Tibial nerve (tissue), 4 donors: ENCODE measurements around the gene DAD1. TPM values are rescaled to one million over a fixed set of nuclear protein-coding genes. Genes with fewer than 3 reads are reported as not detected.
"Not testable (repeated sequence)": the region's sequence is repeated elsewhere in the genome, so short reads cannot be mapped to it uniquely, and the experiment has no call there.

Source experiments
- DNase-seq, 2 donors: peaks; one replicate each; pipeline ENCODE4 v3.0.0-alpha.2; 2019; ENCODE audit warnings: low spot score in 2 of 2
- H3K27ac ChIP-seq, 4 donors: fragments of 200-600 bp; sonication (generic) in 3 of 4; one replicate each; pipeline ENCODE4 v1.5.1; 2017 to 2019; ENCODE audit warnings: mild to moderate bottlenecking in 1 of 4
- H3K27me3 ChIP-seq, 2 donors: fragments of 200-600 bp; sonication (generic) in 1 of 2; one replicate each; pipeline versions ENCODE4 v1.5.1 to v1.6.0; 2017 to 2019
- H3K36me3 ChIP-seq, 3 donors: fragments of 200-600 bp; sonication (generic); one replicate each; pipeline ENCODE4 v1.5.1; 2018 to 2019
- H3K4me1 ChIP-seq, 4 donors: fragments of 200-600 bp; sonication (generic) in 3 of 4; one replicate each; pipeline ENCODE4 v1.5.1; 2017 to 2019
- H3K4me3 ChIP-seq, 4 donors: fragments of 200-600 bp; sonication (generic) in 3 of 4; one replicate each; pipeline ENCODE4 v1.5.1; 2017 to 2019; ENCODE audit warnings: mild to moderate bottlenecking in 1 of 4, moderate library complexity in 1 of 4
- H3K9me3 ChIP-seq, 4 donors: fragments of 200-600 bp; sonication (generic) in 3 of 4; one replicate each; pipeline ENCODE4 v1.5.1; 2017 to 2019
- EP300 ChIP-seq, 2 donors: sonication (generic); formaldehyde crosslinking; IDR thresholded peaks; one replicate each; pipeline ENCODE4 v1.6.1; 2017; ENCODE audit warnings: antibody characterized with exemption in 2 of 2, mild to moderate bottlenecking in 1 of 2
- POLR2A ChIP-seq, 2 donors: fragments of 450-650 bp; IDR thresholded peaks; one replicate each; pipeline ENCODE4 v1.6.1; 2017; ENCODE audit warnings: antibody characterized with exemption in 2 of 2, mild to moderate bottlenecking in 2 of 2, moderate library complexity in 2 of 2
- WGBS, 2 donors: methylation state at CpG; one replicate each; pipeline ENCODE4 v1.1.5; 2018; 5-methylcytosine and 5-hydroxymethylcytosine counted together
- total RNA-seq, 4 donors: library from RNA; depleted of rRNA; stranded (reverse); fragments of >200 nt; gene quantifications; one replicate each; pipeline ENCODE4 v1.1.0, GENCODE V29; 2016
- TF ChIP-seq, protein P1 (sequence below), 5 experiments: fragments of 200-600 bp in 3 of 5; fragments of 450-650 bp in 2 of 5; sonication (generic) in 3 of 5; IDR thresholded peaks; one replicate each; pipeline ENCODE4 v1.5.1; 2016 to 2019; ENCODE audit warnings: antibody characterized with exemption in 5 of 5, mild to moderate bottlenecking in 3 of 5, moderate library complexity in 2 of 5

Gene DAD1
- total RNA-seq, 4 donors from 2014 or later, result 128 to 254 (median 198) TPM

DNA sequence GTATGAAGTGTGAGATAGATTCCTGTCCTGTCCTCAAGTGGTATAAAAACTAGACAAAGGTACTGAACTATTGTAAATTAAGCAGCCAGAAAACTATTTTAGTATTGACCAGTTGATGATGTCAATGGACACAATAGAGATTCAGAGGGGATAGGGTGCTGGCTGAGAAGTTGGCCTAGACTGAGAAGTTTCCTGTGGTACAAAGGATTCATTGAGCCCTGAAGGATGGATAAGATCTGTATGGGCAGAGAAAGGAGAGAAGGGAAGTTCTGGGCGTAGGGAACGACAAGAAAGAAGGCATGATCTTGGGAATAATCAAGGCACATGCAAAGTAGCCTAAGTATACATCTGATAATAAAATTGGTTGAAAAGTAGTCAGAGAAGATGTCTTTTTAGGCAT, 44.6 kb downstream of the DAD1 start:
- Histone ChIP-seq H3K36me3 (no peaks in the 10 kb centered on the region), H3K4me1 (peaks cover 0 to 38% (median 5%) of the 10 kb centered on the region in 4 donors), H3K9me3 (no peaks in the 10 kb centered on the region), H3K4me3 (no peak overlapping the region), H3K27ac (no peak overlapping the region), H3K27me3 (no peaks in the 10 kb centered on the region)
- TF ChIP-seq POLR2A (IDR thresholded peaks at IDR 0.05), result no peak
- TF ChIP-seq, protein P1, sequence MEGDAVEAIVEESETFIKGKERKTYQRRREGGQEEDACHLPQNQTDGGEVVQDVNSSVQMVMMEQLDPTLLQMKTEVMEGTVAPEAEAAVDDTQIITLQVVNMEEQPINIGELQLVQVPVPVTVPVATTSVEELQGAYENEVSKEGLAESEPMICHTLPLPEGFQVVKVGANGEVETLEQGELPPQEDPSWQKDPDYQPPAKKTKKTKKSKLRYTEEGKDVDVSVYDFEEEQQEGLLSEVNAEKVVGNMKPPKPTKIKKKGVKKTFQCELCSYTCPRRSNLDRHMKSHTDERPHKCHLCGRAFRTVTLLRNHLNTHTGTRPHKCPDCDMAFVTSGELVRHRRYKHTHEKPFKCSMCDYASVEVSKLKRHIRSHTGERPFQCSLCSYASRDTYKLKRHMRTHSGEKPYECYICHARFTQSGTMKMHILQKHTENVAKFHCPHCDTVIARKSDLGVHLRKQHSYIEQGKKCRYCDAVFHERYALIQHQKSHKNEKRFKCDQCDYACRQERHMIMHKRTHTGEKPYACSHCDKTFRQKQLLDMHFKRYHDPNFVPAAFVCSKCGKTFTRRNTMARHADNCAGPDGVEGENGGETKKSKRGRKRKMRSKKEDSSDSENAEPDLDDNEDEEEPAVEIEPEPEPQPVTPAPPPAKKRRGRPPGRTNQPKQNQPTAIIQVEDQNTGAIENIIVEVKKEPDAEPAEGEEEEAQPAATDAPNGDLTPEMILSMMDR (IDR thresholded peaks at IDR 0.05), result no peak
- no peak for TF ChIP-seq EP300 (IDR thresholded peaks at IDR 0.05)
- DNase-seq, result no peak
- 52 to 64% methylated on average over 2 of the region's 2 CpGs for WGBS, 2 donors

DNA sequence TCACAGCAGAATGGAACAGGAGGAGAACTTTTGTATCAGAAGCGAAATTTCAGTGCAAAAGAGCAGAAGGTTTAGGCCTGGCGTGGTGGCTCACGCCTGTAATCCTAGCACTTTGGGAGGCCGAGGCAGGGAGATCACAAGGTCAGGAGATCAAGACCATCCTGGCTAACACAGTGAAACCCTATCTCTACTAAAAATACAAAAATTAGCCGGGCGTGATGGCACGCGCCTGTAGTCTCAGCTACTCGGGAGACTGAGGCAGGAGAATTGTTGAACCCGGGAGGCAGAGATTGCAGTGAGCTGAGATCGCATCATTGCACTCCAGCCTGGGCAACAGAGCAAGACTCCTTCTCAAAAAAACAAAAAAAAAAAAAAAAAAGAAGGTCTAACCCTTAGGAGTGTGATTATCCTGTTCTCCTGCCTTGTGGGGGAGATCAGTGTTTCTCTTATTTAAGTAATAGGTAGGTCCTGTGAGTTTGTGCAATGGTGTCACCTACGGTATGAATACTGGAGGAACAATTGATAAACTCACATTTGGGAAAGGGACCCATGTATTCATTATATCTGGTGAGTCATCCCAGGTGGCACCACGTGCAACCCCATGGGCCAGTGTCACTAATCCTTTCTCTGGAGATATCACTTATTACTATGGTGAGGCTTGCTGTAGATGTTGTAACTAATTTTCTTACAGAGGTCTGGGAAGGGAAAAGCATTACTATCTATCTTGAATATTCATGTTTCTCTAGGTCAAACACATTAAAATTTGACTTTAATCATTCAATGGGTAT, 45.3 kb downstream of the DAD1 start:
- H3K27me3 ChIP-seq, H3K36me3 ChIP-seq, H3K27ac ChIP-seq, DNase-seq, H3K9me3 ChIP-seq, H3K4me3 ChIP-seq: not testable (repeated sequence)
- 95 to 96% methylated on average over 13 of the region's 13 CpGs for WGBS, 2 donors
- peaks cover 0 to 34% (median 5%) of the 10 kb centered on the region in 4 donors for H3K4me1 ChIP-seq

DNA sequence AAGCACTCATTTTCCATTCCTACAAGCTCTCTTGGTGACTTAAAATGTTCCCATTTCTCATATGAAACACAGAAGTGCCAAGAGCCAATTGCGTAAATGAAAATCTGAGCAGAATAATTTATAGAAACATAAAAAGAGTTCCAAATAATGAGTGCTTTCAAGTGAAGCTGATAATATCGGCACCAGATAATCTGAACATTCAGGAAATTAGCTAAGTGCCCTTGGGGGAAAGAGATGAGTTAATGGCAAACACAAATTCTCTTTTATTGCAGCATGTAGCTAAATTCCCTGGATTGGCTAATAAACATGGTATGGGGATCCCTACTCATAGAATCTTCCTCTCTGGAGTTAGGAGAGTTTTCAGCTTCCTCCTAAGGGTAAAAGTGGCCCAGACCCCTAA, 46.7 kb downstream of the DAD1 start:
- no peaks in the 10 kb centered on the region for H3K27me3 ChIP-seq
- peaks cover 0 to 40% (median 6%) of the 10 kb centered on the region in 4 donors for H3K4me1 ChIP-seq
- no peak for DNase-seq
- H3K36me3 ChIP-seq, result no peaks in the 10 kb centered on the region
- H3K9me3 ChIP-seq, result no peaks in the 10 kb centered on the region
- no peak overlapping the region for H3K4me3 ChIP-seq
- no peak for TF ChIP-seq EP300 (IDR thresholded peaks at IDR 0.05)
- TF ChIP-seq, protein P1 (IDR thresholded peaks at IDR 0.05), result no peak
- no peak for TF ChIP-seq POLR2A (IDR thresholded peaks at IDR 0.05)
- WGBS, 2 donors, result 68 to 71% methylated on average over 2 of the region's 2 CpGs
- H3K27ac ChIP-seq, result no peak overlapping the region

DNA sequence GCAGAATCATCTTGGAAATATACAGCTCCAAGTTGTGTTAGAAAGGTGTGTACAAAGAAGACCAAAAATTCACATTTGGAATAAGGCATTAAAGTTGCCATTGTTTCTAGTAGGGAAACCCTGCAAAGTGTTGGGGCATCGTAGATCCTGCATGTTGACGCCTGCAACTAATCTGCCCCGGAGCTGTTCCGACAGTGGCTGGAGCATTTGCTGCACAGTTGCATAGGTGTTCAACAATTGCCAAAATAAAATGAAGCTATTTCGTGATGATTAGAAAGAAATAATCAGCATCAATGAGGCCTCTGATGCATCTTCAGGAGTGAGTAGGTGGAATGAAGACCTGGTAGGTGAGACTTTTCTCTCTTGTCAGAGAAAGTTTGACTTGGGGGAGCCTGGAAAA, 47.3 kb downstream of the DAD1 start:
- no peaks in the 10 kb centered on the region for H3K36me3 ChIP-seq
- H3K4me3 ChIP-seq, result no peak overlapping the region
- H3K27me3 ChIP-seq, result no peaks in the 10 kb centered on the region
- H3K9me3 ChIP-seq, result no peaks in the 10 kb centered on the region
- TF ChIP-seq POLR2A (IDR thresholded peaks at IDR 0.05) (no peak), EP300 (IDR thresholded peaks at IDR 0.05) (no peak)
- TF ChIP-seq, protein P1 (IDR thresholded peaks at IDR 0.05), result no peak
- DNase-seq, result no peak
- no peak overlapping the region for H3K27ac ChIP-seq
- peaks cover 0 to 38% (median 10%) of the 10 kb centered on the region in 4 donors for H3K4me1 ChIP-seq
- WGBS, 2 donors, result 93 to 96% methylated on average over 5 of the region's 5 CpGs

DNA sequence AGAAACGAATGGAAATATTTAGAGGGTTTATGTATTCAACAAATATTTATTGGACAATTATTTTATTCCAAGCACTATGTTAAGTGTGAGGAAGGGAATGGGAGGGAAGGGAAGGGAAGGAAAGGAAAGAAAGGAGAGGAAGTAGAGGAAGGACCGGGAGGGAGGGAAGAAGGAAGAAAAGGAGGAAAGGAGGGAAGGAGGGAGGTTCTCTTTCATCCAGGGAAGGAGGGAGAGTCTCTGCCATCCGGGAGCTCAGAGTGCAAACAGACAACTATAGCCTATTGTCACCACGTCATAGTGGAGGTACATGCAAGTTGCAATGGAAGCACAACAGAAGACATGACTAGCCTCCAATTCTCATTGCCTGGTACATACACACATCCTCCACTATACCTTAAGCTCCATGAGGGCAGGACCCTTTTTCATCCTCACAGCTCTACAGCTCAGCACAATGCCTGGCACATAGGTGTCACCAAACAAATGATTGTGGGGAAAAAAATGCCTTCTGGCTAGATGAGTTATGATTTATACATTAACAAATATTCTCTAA, 48.1 kb downstream of the DAD1 start:
- Histone ChIP-seq H3K27ac (no peak overlapping the region), H3K36me3 (no peaks in the 10 kb centered on the region), H3K27me3 (no peaks in the 10 kb centered on the region), H3K9me3 (no peaks in the 10 kb centered on the region), H3K4me3 (no peak overlapping the region), H3K4me1 (peaks cover 0 to 34% (median 8%) of the 10 kb centered on the region in 4 donors)
- no peak for DNase-seq
- WGBS, 2 donors, result 72 to 78% methylated on average over 4 of the region's 4 CpGs
- TF ChIP-seq, protein P1 (IDR thresholded peaks at IDR 0.05), result no peak
- no peak for TF ChIP-seq EP300 (IDR thresholded peaks at IDR 0.05)
- TF ChIP-seq POLR2A (IDR thresholded peaks at IDR 0.05), result no peak
